ENCODE results near the gene DOK7.

DOK7 gene

GRCh38 chr4:3476341-3476747, 13.2 kb downstream of the DOK7 start:
- no peak for DNase-seq (ENCODE audit: extremely low read depth, low read depth)
- TF ChIP-seq, protein P1, sequence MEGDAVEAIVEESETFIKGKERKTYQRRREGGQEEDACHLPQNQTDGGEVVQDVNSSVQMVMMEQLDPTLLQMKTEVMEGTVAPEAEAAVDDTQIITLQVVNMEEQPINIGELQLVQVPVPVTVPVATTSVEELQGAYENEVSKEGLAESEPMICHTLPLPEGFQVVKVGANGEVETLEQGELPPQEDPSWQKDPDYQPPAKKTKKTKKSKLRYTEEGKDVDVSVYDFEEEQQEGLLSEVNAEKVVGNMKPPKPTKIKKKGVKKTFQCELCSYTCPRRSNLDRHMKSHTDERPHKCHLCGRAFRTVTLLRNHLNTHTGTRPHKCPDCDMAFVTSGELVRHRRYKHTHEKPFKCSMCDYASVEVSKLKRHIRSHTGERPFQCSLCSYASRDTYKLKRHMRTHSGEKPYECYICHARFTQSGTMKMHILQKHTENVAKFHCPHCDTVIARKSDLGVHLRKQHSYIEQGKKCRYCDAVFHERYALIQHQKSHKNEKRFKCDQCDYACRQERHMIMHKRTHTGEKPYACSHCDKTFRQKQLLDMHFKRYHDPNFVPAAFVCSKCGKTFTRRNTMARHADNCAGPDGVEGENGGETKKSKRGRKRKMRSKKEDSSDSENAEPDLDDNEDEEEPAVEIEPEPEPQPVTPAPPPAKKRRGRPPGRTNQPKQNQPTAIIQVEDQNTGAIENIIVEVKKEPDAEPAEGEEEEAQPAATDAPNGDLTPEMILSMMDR (IDR thresholded peaks at IDR 0.05; ENCODE audit: low read depth, low read length, missing control alignments): no peak
- H3K4me3 ChIP-seq (replicated peaks; ENCODE audit: low read depth, low read length): no peak overlapping the region

- TF ChIP-seq, protein P1 (IDR thresholded peaks at IDR 0.05; ENCODE audit: low read depth, low read length, missing control alignments): no peak
- no peak for DNase-seq (ENCODE audit: extremely low read depth, low read depth)
- no peak overlapping the region for H3K4me3 ChIP-seq (replicated peaks; ENCODE audit: low read depth, low read length)
These were observed 14.0 kb downstream of the DOK7 start for GRCh38 chr4:3476936-3477749.

DNA sequence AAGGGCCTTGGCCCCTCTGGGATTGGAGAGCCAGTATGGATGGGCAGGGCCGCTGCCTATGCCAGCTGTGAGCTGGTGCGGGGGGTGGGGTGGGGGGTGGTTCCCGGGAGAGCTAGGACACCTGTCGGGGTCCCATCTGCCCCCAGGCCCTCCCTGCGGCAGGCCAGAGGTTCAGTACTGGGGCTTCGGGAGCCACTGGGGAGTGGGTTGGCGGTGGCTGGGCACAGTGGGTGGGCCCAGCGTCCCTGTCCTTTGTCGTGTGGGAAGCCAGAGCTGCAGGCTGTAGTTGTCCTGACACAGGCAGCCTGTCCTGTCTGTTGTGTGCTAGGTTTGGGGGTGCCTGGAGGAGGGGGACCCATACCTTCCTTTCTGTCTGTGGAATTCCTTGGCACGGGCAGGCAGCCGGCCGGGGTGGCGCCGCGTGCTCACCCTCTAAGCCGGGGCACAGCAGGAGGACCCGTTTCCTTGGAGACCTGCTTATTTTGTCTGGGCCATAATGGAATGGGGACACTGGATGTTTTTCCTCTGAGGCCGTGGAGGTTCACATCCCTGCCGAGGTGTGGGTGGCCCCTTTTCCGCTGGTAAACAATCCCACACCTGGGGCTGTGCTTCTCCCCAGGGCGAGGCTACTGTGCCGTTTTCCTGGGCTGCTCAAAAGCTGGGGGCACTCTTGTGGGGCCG, 14.8 kb downstream of the DOK7 start:
- TF ChIP-seq, protein P1 (IDR thresholded peaks at IDR 0.05; ENCODE audit: low read depth, low read length, missing control alignments): no peak
- no peak for DNase-seq (ENCODE audit: extremely low read depth, low read depth)

GRCh38 chr4:3478446-3479357, 15.6 kb downstream of the DOK7 start:
- TF ChIP-seq, protein P1 (IDR thresholded peaks at IDR 0.05; ENCODE audit: low read depth, low read length, missing control alignments): no peak
- DNase-seq (ENCODE audit: extremely low read depth, low read depth): no peak
- H3K4me3 ChIP-seq (replicated peaks; ENCODE audit: low read depth, low read length): no peak overlapping the region

More for the DNA sequence above, 14.8 kb downstream of the DOK7 start:
- no peak overlapping the region for H3K4me3 ChIP-seq (replicated peaks; ENCODE audit: low read depth, low read length)

- TF ChIP-seq, protein P1 (IDR thresholded peaks at IDR 0.05; ENCODE audit: low read depth, low read length, missing control alignments): no peak
- H3K4me3 ChIP-seq (replicated peaks; ENCODE audit: low read depth, low read length): no peak overlapping the region
- no peak for DNase-seq (ENCODE audit: extremely low read depth, low read depth)
These were observed 16.4 kb downstream of the DOK7 start for GRCh38 chr4:3479358-3480101.

Measured in HFF-Myc (cell line).